ENCODE measurements around the gene HNRNPK.

The HNRNPK gene

GRCh38 chr9:83920469-83920926 is 59.5 kb downstream of the HNRNPK start:
- Histone ChIP-seq H3K36me3 (ENCODE audit: insufficient read depth, low read length) (peaks cover 5% of the 10 kb centered on the region), H3K79me2 (ENCODE audit: insufficient read depth, low read length) (peaks cover 7% of the 10 kb centered on the region; the same call in 1 of the 2 replicates), H4K20me1 (ENCODE audit: insufficient read depth, low read length) (no peaks in the 10 kb centered on the region), H3K27ac (ENCODE audit: low read length) (peak overlapping the region; percentile 87), H3K4me1 (ENCODE audit: insufficient read depth, low read length) (peaks cover 17% of the 10 kb centered on the region), H3K27me3 (ENCODE audit: insufficient read depth, low read length, poor library complexity) (no peaks in the 10 kb centered on the region), H3K9ac (ENCODE audit: low read depth, low read length) (peak overlapping the region; percentile 78), H2AFZ (ENCODE audit: low read depth, low read length) (peak overlapping the region; percentile 94), H3K4me2 (ENCODE audit: insufficient read depth, low read length) (peak overlapping the region; percentile 82), H3K9me3 (ENCODE audit: insufficient read depth, low read length, severe bottlenecking) (no peaks in the 10 kb centered on the region), H3K4me3 (ENCODE audit: low read depth in 1 of 2, low read length in 2 of 2) (peak overlapping the region; percentile 63 to 68; a peak in 3 of 4 replicates)
- peak; percentile 48 for TF ChIP-seq CTCF (IDR thresholded peaks at IDR 0.05; ENCODE audit: borderline replicate concordance, extremely low read depth, low read length, poor library complexity, severe bottlenecking)
- TF ChIP-seq EZH2 (IDR thresholded peaks at IDR 0.05; ENCODE audit: borderline replicate concordance, low read depth, low read length, severe bottlenecking): no peak
- DNase-seq (no peak), ATAC-seq (ENCODE audit: insufficient read depth, low read depth) (peak; percentile 39)

- no peak for ATAC-seq (ENCODE audit: insufficient read depth, low read depth)
Measured at GRCh38 chr9:83919111-83919510, 60.9 kb downstream of the HNRNPK start.

More at GRCh38 chr9:83919111-83919510, 60.9 kb downstream of the HNRNPK start:
- no peak for DNase-seq
- no peak overlapping the region for H3K4me3 ChIP-seq (ENCODE audit: low read depth in 1 of 2, low read length in 2 of 2)
- H3K27ac ChIP-seq (ENCODE audit: low read length): no peak overlapping the region
- no peak for TF ChIP-seq CTCF (IDR thresholded peaks at IDR 0.05; ENCODE audit: borderline replicate concordance, extremely low read depth, low read length, poor library complexity, severe bottlenecking)
- TF ChIP-seq EZH2 (IDR thresholded peaks at IDR 0.05; ENCODE audit: borderline replicate concordance, low read depth, low read length, severe bottlenecking): no peak
- H3K36me3 ChIP-seq (ENCODE audit: insufficient read depth, low read length): peaks cover 5% of the 10 kb centered on the region
- no peak overlapping the region for H3K9ac ChIP-seq (ENCODE audit: low read depth, low read length)
- H2AFZ ChIP-seq (ENCODE audit: low read depth, low read length): no peak overlapping the region
- H3K9me3 ChIP-seq (ENCODE audit: insufficient read depth, low read length, severe bottlenecking): no peaks in the 10 kb centered on the region
- H3K27me3 ChIP-seq (ENCODE audit: insufficient read depth, low read length, poor library complexity): no peaks in the 10 kb centered on the region
- no peak overlapping the region for H3K4me2 ChIP-seq (ENCODE audit: insufficient read depth, low read length)
- peaks cover 7% of the 10 kb centered on the region; the same call in 1 of the 2 replicates for H3K79me2 ChIP-seq (ENCODE audit: insufficient read depth, low read length)
- H3K4me1 ChIP-seq (ENCODE audit: insufficient read depth, low read length): peaks cover 17% of the 10 kb centered on the region
- no peaks in the 10 kb centered on the region for H4K20me1 ChIP-seq (ENCODE audit: insufficient read depth, low read length)

All from DND-41 (cell line).